ENCODE measurements around the gene BPIFB3.
"Not testable (repeated sequence)": the region's sequence is repeated elsewhere in the genome, so short reads cannot be mapped to it uniquely, and the experiment has no call there.

GRCh38 chr20:33095902-33096584, 42.3 kb downstream of the BPIFB3 start:
- peak; percentile 94 for TF ChIP-seq CTCF (tag by site-specific recombination; IDR thresholded peaks at IDR 0.05)
- TF ChIP-seq REST (tag by site-specific recombination; IDR thresholded peaks at IDR 0.05); SP2 (tag by site-specific recombination; IDR thresholded peaks at IDR 0.05); ZNF121 (tag by site-specific recombination; IDR thresholded peaks at IDR 0.05); YY1 (tag by site-specific recombination; IDR thresholded peaks at IDR 0.05); ZNF274 (IDR thresholded peaks at IDR 0.05; ENCODE audit: low read length); ZNF274 (tag by site-specific recombination; IDR thresholded peaks at IDR 0.05; ENCODE audit: borderline replicate concordance): not testable (repeated sequence)

Data from HEK293 (cell line).